Keratinocyte (primary cell): ENCODE data around the gene PPP1R17. TPM values are rescaled to one million over a fixed set of nuclear protein-coding genes. Genes with fewer than 3 reads are reported as not detected.

Experiments used
- DNase-seq: peaks from one replicate; pipeline ENCODE4 v3.0.0-alpha.2; 2011; ENCODE audit warnings: low read depth, missing footprints, low spot score
- FAIRE-seq: peaks from 2 replicates; lab custom pipeline; 2011; peaks lifted over from hg19 to GRCh38; lab: Jason Lieb, UNC
- H2AFZ ChIP-seq: 2 replicates; pipeline ENCODE4 v1.6.0; 2012; ENCODE audit warnings: low read length, control low read depth, inconsistent platforms; ENCODE audit not compliant: control insufficient read depth
- H3K27ac ChIP-seq: 2 replicates; pipeline ENCODE4 v1.5.1; 2011; ENCODE audit warnings: low read length; ENCODE audit not compliant: control insufficient read depth, insufficient read depth
- H3K27me3 ChIP-seq: 3 replicates; pipeline ENCODE4 v1.6.0; 2011; ENCODE audit warnings: low read length; ENCODE audit not compliant: control insufficient read depth, insufficient read depth; ENCODE audit errors: extremely low read depth
- H3K36me3 ChIP-seq, 2 experiments: 2 replicates in 1 of 2; 3 replicates in 1 of 2; pipeline ENCODE4 v1.5.1; 2011; ENCODE audit warnings: low read length in 2 of 2, mild to moderate bottlenecking in 1 of 2; ENCODE audit not compliant: control insufficient read depth in 2 of 2, insufficient read depth in 2 of 2; ENCODE audit errors: extremely low read depth in 1 of 2
- H3K4me1 ChIP-seq: 3 replicates; pipeline ENCODE4 v1.5.1; 2011; ENCODE audit warnings: low read length; ENCODE audit not compliant: control insufficient read depth, insufficient read depth; ENCODE audit errors: extremely low read depth
- H3K4me2 ChIP-seq: 3 replicates; pipeline ENCODE4 v1.6.0; 2011; ENCODE audit warnings: low read depth, low read length; ENCODE audit not compliant: control insufficient read depth, insufficient read depth; ENCODE audit errors: extremely low read depth
- H3K4me3 ChIP-seq, 3 experiments: fragments of 200-600 bp in 1 of 3; sonication (generic) in 1 of 3; 2 replicates in 2 of 3; 3 replicates in 1 of 3; pipeline ENCODE4 v1.5.1; 2011 to 2016; ENCODE audit warnings: low read length in 3 of 3, mild to moderate bottlenecking in 3 of 3, control low read depth in 2 of 3, inconsistent platforms in 1 of 3, low read depth in 1 of 3, mixed read lengths in 1 of 3, mixed run types in 1 of 3, moderate library complexity in 1 of 3; ENCODE audit not compliant: control insufficient read depth in 2 of 3, insufficient read depth in 2 of 3; ENCODE audit errors: extremely low read depth in 1 of 3
- H3K79me2 ChIP-seq: 2 replicates; pipeline ENCODE4 v1.6.0; 2012; ENCODE audit warnings: low read length; ENCODE audit not compliant: control insufficient read depth, insufficient read depth
- H3K9ac ChIP-seq: 3 replicates; pipeline ENCODE4 v1.6.0; 2011; ENCODE audit warnings: low read length; ENCODE audit not compliant: control insufficient read depth, insufficient read depth; ENCODE audit errors: extremely low read depth
- H3K9me1 ChIP-seq: 3 replicates; pipeline ENCODE4 v1.6.0; 2011; ENCODE audit warnings: low read length; ENCODE audit not compliant: control insufficient read depth, insufficient read depth; ENCODE audit errors: extremely low read depth
- H3K9me3 ChIP-seq: 2 replicates; pipeline ENCODE4 v1.5.1; 2012; ENCODE audit warnings: low read depth, low read length; ENCODE audit not compliant: control insufficient read depth
- H4K20me1 ChIP-seq: 3 replicates; pipeline ENCODE4 v1.6.0; 2011; ENCODE audit warnings: low read length; ENCODE audit not compliant: control insufficient read depth, insufficient read depth; ENCODE audit errors: extremely low read depth
- CTCF ChIP-seq, 3 experiments: IDR thresholded peaks in 1 of 3; conservative IDR thresholded peaks in 1 of 3; optimal IDR thresholded peaks in 1 of 3; 2 replicates in 2 of 3; 3 replicates in 1 of 3; pipeline versions ENCODE3 to v1.5.1; 2011; ENCODE audit warnings: low read length in 3 of 3, mild to moderate bottlenecking in 3 of 3, moderate library complexity in 2 of 3, control low read depth in 1 of 3, inconsistent platforms in 1 of 3; ENCODE audit not compliant: insufficient read depth in 2 of 3; ENCODE audit errors: extremely low read depth in 1 of 3
- EZH2 ChIP-seq: IDR thresholded peaks from one replicate; pipeline ENCODE4 v1.6.1; 2012; ENCODE audit warnings: inconsistent platforms, mild to moderate bottlenecking, low read length, moderate library complexity
- dilution Hi-C: fragments of 300-500 bp; cut with MboI; formaldehyde crosslinking; loops from one replicate; pipeline ENCODE4 v1.7.0; 2020; ENCODE audit warnings: low sequenced_read_pairs; ENCODE audit not compliant: extremely low pct_ligation_motif_present
- polyA plus RNA-seq, 5 experiments: library from polyadenylated mRNA; depleted of rRNA in 3 of 5; stranded (reverse) in 3 of 5; stranded (forward) in 1 of 5; unstranded in 1 of 5; fragments of >200 nt; gene quantifications; 1 replicate in 1 of 5; 2 replicates in 3 of 5; 3 replicates in 1 of 5; pipeline versions ENCODE4 v1.2.1 to v1.2.3, GENCODE V29; 2011 to 2012; ENCODE audit warnings: missing spikeins in 2 of 5, low read depth in 1 of 5, low replicate concordance in 1 of 5

PPP1R17 gene
- polyA plus RNA-seq, 1 donor (not counting 4 experiments of a cell fraction or from before 2014, with no cell fraction given), result not detected

GRCh38 chr7:31642681-31643115 is 44.3 kb upstream of the PPP1R17 start:
- no peaks in the 10 kb centered on the region for H3K9me3 ChIP-seq
- FAIRE-seq (no peak), DNase-seq (no peak)
- dilution Hi-C loops, result no loop called here
- no peak overlapping the region for H3K4me2 ChIP-seq
- H3K27me3 ChIP-seq, result no peaks in the 10 kb centered on the region
- no peaks in the 10 kb centered on the region for H3K79me2 ChIP-seq
- no peak overlapping the region for H2AFZ ChIP-seq
- peaks cover 7% of the 10 kb centered on the region for H3K4me1 ChIP-seq
- H4K20me1 ChIP-seq, result no peaks in the 10 kb centered on the region
- H3K4me3 ChIP-seq, result no peak overlapping the region
- no peak for TF ChIP-seq CTCF (optimal IDR thresholded peaks at IDR 0.05 in 1 of 3, IDR thresholded peaks at IDR 0.05 in 1 of 3, conservative IDR thresholded peaks at IDR 0.05 in 1 of 3; ENCODE audit: extremely low read depth in 1 of 3, insufficient read depth in 2 of 3, low read length in 3 of 3)
- TF ChIP-seq EZH2, result no peak
- no peaks in the 10 kb centered on the region for H3K36me3 ChIP-seq
- no peak overlapping the region for H3K9ac ChIP-seq
- no peak overlapping the region for H3K27ac ChIP-seq
- no peaks in the 10 kb centered on the region for H3K9me1 ChIP-seq

GRCh38 chr7:31646942-31647341 is 40.1 kb upstream of the PPP1R17 start:
- no peak overlapping the region for H3K4me2 ChIP-seq

More at GRCh38 chr7:31646942-31647341, 40.1 kb upstream of the PPP1R17 start:
- Histone ChIP-seq H3K36me3 (no peaks in the 10 kb centered on the region), H2AFZ (no peak overlapping the region), H3K4me3 (no peak overlapping the region), H3K27ac (no peak overlapping the region), H3K4me1 (peaks cover 8% of the 10 kb centered on the region), H4K20me1 (no peaks in the 10 kb centered on the region), H3K9ac (no peak overlapping the region), H3K9me3 (no peaks in the 10 kb centered on the region), H3K9me1 (no peaks in the 10 kb centered on the region), H3K27me3 (no peaks in the 10 kb centered on the region), H3K79me2 (no peaks in the 10 kb centered on the region)
- no peak for TF ChIP-seq EZH2
- TF ChIP-seq CTCF (optimal IDR thresholded peaks at IDR 0.05 in 1 of 3, IDR thresholded peaks at IDR 0.05 in 1 of 3, conservative IDR thresholded peaks at IDR 0.05 in 1 of 3; ENCODE audit: extremely low read depth in 1 of 3, insufficient read depth in 2 of 3, low read length in 3 of 3), result no peak
- FAIRE-seq (peak; percentile 90), DNase-seq (peak; percentile 40)
- dilution Hi-C loops, result no loop called here
